ENCODE results near the gene HSD11B2.

HSD11B2 gene

DNA sequence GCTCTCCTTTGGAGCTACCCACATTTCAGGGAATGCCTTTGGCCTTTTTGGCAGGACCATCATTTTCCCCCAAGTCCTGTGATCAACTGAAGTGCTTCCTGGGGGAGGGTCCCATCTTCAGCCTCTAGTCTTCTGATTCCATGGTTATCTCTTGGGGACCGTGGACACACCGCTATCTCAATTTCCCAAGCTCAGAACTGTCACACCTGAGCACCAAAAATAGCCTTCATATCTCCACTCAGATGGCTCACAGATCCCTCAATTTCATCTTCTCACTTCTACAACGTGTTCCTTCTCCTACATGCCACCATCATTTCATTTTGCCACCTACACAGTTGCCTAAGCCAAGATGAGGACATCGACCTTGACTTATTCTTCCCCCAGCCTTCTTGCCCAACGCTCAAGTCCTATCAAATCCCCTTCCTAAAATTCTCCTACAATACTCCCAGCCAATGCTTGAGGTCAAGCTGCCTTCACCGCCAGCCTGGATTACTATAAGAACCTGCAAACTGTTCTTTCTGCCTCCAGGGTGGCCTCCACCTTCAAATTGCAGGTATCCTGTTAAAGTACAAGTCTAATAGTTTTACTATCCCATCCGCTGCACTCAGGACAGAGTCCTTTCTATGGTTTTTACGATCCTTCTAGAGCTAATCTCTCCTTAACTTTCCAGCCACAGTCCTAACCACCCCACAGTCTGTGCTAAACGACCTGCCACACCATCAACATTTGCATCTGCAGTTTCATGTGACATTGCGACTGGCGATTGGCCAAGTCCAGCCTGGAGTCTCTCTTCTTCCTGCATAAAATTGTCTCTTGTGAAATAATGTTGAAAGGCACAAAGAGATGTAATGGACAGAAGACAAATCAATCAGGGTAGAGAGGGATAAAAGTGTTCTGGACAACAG is 43.9 kb downstream of the HSD11B2 start:
- TF ChIP-seq, protein P1, sequence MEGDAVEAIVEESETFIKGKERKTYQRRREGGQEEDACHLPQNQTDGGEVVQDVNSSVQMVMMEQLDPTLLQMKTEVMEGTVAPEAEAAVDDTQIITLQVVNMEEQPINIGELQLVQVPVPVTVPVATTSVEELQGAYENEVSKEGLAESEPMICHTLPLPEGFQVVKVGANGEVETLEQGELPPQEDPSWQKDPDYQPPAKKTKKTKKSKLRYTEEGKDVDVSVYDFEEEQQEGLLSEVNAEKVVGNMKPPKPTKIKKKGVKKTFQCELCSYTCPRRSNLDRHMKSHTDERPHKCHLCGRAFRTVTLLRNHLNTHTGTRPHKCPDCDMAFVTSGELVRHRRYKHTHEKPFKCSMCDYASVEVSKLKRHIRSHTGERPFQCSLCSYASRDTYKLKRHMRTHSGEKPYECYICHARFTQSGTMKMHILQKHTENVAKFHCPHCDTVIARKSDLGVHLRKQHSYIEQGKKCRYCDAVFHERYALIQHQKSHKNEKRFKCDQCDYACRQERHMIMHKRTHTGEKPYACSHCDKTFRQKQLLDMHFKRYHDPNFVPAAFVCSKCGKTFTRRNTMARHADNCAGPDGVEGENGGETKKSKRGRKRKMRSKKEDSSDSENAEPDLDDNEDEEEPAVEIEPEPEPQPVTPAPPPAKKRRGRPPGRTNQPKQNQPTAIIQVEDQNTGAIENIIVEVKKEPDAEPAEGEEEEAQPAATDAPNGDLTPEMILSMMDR (conservative IDR thresholded peaks at IDR 0.05; ENCODE audit: low read depth) = no peak
- no peak for DNase-seq (ENCODE audit: low spot score)
- ChIA-PET CTCF (interaction anchor here (1.0 kb wide), 1 partner anchor 9 kb away, joined by 5 read pairs; no protein-coding TSS in a partner anchor), POLR2A (ENCODE audit: low non-redundant PET) (no interaction called here)
- H3K27ac ChIP-seq = no peak overlapping the region

DNA sequence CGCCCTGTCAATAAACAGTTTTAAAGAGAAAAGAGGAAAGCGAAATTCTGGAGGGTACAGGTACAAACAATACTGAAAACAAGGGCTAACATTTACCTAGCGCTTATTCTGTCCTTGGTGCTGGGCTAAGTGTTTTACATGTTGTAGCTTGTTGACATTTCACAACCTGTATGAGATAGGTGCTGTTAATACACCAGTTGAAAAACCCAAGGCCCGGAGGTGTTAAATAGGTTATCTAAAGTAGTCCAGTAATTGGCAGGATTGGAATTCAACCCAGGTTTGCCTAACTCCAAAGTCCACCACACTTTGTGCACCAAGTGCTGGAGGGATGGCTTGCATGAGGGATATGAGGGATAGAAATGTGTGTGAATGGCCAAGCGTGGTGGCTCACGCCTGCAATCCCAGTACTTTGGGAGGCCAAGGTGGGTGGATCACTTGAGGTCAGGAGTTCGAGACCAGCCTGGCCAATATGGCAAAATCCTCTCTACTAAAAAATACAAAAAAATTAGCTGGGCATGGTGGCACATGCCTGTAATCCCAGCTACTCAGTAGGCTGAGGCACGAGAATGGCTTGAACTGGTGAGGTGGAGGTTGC is 47.1 kb downstream of the HSD11B2 start:
- TF ChIP-seq, protein P1 (conservative IDR thresholded peaks at IDR 0.05; ENCODE audit: low read depth) = no peak
- no peak for DNase-seq (ENCODE audit: low spot score)
- ChIA-PET POLR2A (ENCODE audit: low non-redundant PET) (no interaction called here), CTCF (no interaction called here)
- peak overlapping the region; percentile 32 for H3K27ac ChIP-seq

DNA sequence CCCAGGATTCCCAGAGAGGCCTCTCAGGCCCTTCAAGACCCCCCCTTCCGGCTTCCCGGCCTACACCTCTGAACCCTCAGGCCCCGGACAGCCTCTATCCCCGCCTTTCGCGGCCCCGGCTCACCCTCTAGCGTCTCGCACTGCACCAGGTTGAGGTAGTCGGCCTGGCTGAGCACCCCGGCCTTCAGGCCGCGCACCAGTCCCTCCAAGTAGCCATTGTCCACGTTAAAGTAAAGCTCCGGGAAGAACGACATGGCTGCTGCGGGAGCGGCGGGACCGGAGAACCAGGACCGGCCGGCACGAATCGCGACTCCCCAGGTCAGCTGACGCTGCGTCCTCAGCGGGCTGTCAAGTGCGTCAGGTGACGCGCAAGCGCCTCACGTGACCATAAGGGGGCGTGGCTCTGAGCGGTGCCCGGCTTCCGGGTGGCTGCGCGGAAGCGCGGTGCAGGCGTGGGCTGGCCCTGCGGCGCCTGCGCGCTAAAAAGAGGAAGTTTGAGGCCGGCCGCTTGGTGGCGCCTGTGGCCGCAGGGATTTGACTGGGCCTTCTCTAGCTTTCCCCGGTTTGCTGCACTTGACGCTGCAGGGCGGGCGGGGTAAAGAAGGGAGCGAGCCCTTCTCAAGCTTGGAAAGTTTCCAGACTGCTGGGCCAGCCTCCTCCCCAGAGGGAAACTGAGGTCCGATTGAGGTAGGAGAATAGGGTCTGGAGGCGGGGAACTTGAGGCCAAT is 50.1 kb downstream of the HSD11B2 start, which contains the start of gene ATP6V0D1:
TSS of gene ATP6V0D1 (minus strand) at position 325 of the 728 bp plus-strand sequence. CDS start at position 254, 71 bp downstream.
- DNase-seq (ENCODE audit: low spot score) = peak; percentile 97
- TF ChIP-seq, protein P1 (conservative IDR thresholded peaks at IDR 0.05; ENCODE audit: low read depth) = peak; percentile 90
- H3K27ac ChIP-seq = peak within 1 kb of the TSS; percentile 83
- ChIA-PET POLR2A (ENCODE audit: low non-redundant PET) (interaction anchor here (0.6 to 1.2 kb wide), 2 partner anchors 12 to 214 kb away, joined by 3 to 4 read pairs; no protein-coding TSS in a partner anchor), CTCF (interaction anchor here (0.5 to 2.1 kb wide), 18 partner anchors 12 to 770 kb away, joined by 3 to 13 read pairs (median 3); no protein-coding TSS in a partner anchor)

DNA sequence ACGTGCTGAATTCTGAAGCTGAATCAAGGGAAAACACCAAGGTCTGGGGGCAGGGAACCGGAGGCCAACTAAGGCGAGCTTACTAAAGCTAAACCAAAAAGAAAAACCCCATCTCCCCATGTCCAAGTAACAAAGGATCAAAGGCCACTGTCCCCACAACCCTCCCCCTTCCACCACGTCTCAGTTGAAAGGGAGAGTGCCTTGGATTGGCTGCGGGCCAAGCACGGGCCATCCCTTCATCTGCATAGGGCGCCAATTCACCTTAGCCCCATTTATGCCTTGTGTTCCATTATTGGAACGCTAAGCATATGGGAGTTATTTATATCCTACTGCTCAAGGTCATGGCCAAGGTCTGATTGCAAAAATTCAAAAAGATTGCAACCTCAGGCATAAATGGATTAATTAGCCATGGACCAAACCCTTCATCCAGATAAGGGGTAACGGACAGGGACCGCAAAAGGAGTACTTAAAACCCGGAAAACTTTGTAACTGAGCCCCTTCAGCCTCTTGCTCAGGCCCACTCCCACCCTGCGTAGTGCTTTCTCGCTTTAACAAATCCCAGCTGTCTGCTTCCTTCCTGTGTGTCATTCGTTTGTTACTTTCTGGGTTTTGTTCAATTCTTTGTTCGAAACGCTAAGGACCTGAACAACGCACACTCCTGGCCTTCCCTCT is 50.8 kb downstream of the HSD11B2 start:
- ChIA-PET POLR2A (ENCODE audit: low non-redundant PET) (no interaction called here), CTCF (interaction anchor here (0.6 to 2.1 kb wide), 10 partner anchors 12 to 769 kb away, joined by 3 to 13 read pairs (median 4); no protein-coding TSS in a partner anchor)
- TF ChIP-seq, protein P1 (conservative IDR thresholded peaks at IDR 0.05; ENCODE audit: low read depth) = 0 out of 2 replicates have a peak, but pooled peaks have one; percentile 16
- no peak for DNase-seq (ENCODE audit: low spot score)
- peak overlapping the region; percentile 83 for H3K27ac ChIP-seq

DNA sequence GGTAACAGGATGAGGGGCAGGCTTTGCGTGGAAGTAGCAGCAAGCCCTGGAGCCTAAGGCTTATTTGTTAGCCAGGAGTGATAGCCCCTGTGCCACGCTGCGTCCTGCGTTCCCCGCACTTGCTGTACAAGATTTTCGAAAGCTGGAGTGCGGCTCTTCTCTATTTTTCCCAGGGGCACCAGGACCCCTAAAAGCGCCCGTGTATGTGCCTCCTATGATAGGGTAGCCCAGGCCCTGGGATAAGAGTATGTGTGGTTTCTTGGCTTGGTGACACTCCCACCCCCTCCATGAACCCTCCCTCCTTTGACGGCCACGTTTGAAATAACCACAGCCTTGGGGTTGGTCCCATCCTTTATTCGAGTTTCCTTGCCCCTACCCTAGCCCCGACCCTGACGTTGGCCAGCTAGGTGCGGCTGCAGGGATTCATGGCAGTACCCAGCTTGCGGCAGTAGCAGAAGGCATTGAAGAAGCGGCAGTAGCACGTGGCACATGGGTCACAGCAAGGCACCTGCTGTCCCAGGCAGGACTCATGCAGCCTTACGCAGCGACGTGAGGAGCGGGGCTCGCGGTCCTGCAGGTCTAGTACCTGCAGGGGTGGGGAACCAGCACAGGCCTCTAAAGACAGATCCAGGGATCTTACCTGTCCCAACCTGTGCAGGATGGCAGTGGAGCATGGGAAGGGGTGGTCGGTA is 51.5 kb downstream of the HSD11B2 start:
- TF ChIP-seq, protein P1 (conservative IDR thresholded peaks at IDR 0.05; ENCODE audit: low read depth) = no peak
- DNase-seq (ENCODE audit: low spot score) = no peak
- peak overlapping the region; percentile 83 for H3K27ac ChIP-seq

More for the DNA sequence above, 51.5 kb downstream of the HSD11B2 start:
- POLR2A ChIA-PET (ENCODE audit: low non-redundant PET) = no interaction called here
- CTCF ChIA-PET = interaction anchor here (0.5 to 2.1 kb wide), 3 partner anchors 11 to 41 kb away, joined by 3 to 13 read pairs (median 3); no protein-coding TSS in a partner anchor

Data from RWPE1 (cell line).